Endothelial cell of umbilical vein (primary cell): ENCODE measurements around the gene ELP6. TPM values are rescaled to one million over a fixed set of nuclear protein-coding genes. Genes with fewer than 3 reads are reported as not detected.

ENCODE experiments used
- BruUV-seq: library from RNA; stranded (reverse); fragments of 400-500 nt; replicated peaks from 2 replicates; lab custom pipeline; 2021; lab: Mats Ljungman, UMichigan
- CTCF ChIA-PET: fragments of 300-600, 350-600 bp; sonication (Branson Sonifier 250); formaldehyde crosslinking; loops from one replicate; lab custom pipeline; 2021; ENCODE audit warnings: antibody characterized with exemption, inconsistent platforms; lab: Charles Lee
- POLR2A ChIA-PET: fragments of 300-600, 350-600 bp; sonication (Branson Sonifier 250); formaldehyde crosslinking; loops from one replicate; lab custom pipeline; 2021; ENCODE audit warnings: antibody characterized with exemption, inconsistent platforms; lab: Charles Lee
- DNase-seq: peaks from one replicate; pipeline ENCODE4 v3.0.0-alpha.2; 2011; ENCODE audit warnings: low read depth, low spot score
- FAIRE-seq: peaks from 2 replicates; lab custom pipeline; 2011; peaks lifted over from hg19 to GRCh38; lab: Jason Lieb, UNC
- H2AFZ ChIP-seq: 2 replicates; pipeline ENCODE4 v1.6.0; 2012; ENCODE audit warnings: low read depth, low read length, control low read depth, inconsistent platforms
- H3K27ac ChIP-seq: 2 replicates; pipeline ENCODE4 v1.5.1; 2011; ENCODE audit warnings: low read depth, mild to moderate bottlenecking, control low read depth, low read length, moderate library complexity; ENCODE audit not compliant: insufficient read depth
- H3K27me3 ChIP-seq, 2 experiments: 2 replicates each; pipeline versions ENCODE4 v1.6.0 to v1.6.1; 2011; ENCODE audit warnings: low read length in 2 of 2, mixed read lengths in 1 of 2; ENCODE audit not compliant: control insufficient read depth in 2 of 2, insufficient read depth in 2 of 2
- H3K36me3 ChIP-seq, 2 experiments: 2 replicates in 1 of 2; 3 replicates in 1 of 2; pipeline ENCODE4 v1.5.1; 2011; ENCODE audit warnings: low read length in 2 of 2, mild to moderate bottlenecking in 1 of 2, moderate library complexity in 1 of 2; ENCODE audit not compliant: control insufficient read depth in 2 of 2, insufficient read depth in 2 of 2; ENCODE audit errors: extremely low read depth in 1 of 2
- H3K4me1 ChIP-seq: 3 replicates; pipeline ENCODE4 v1.5.1; 2011; ENCODE audit warnings: mild to moderate bottlenecking, low read length; ENCODE audit not compliant: control insufficient read depth, insufficient read depth; ENCODE audit errors: extremely low read depth
- H3K4me2 ChIP-seq: 2 replicates; pipeline ENCODE4 v1.6.1; 2011; ENCODE audit warnings: low read length, control low read depth, mixed read lengths; ENCODE audit not compliant: insufficient read depth
- H3K4me3 ChIP-seq, 3 experiments: fragments of 200-600 bp in 1 of 3; sonication (generic), shearing (Covaris generic) in 1 of 3; replicated peaks in 1 of 3; 2 replicates each; pipeline ENCODE4 v1.5.1; 2011 to 2016; ENCODE audit warnings: control low read depth in 3 of 3, low read length in 3 of 3, mild to moderate bottlenecking in 2 of 3, inconsistent platforms in 1 of 3, low read depth in 1 of 3, moderate library complexity in 1 of 3; ENCODE audit not compliant: insufficient read depth in 1 of 3
- H3K79me2 ChIP-seq: 2 replicates; pipeline ENCODE4 v1.6.0; 2012; ENCODE audit warnings: low read length, inconsistent platforms; ENCODE audit not compliant: control insufficient read depth, insufficient read depth
- H3K9ac ChIP-seq: replicated peaks from 2 replicates; pipeline ENCODE3; 2011; ENCODE audit warnings: low read length, control low read depth; ENCODE audit not compliant: insufficient read depth; ENCODE audit errors: extremely low read depth
- H3K9me1 ChIP-seq: replicated peaks from 3 replicates; pipeline ENCODE4 v1.6.0; 2011; ENCODE audit warnings: mild to moderate bottlenecking, low read length; ENCODE audit not compliant: control insufficient read depth, insufficient read depth; ENCODE audit errors: extremely low read depth
- H3K9me3 ChIP-seq: replicated peaks from 2 replicates; pipeline ENCODE4 v1.5.1; 2012; ENCODE audit warnings: low read length, inconsistent platforms; ENCODE audit not compliant: control insufficient read depth, insufficient read depth
- H4K20me1 ChIP-seq: replicated peaks from 2 replicates; pipeline ENCODE3; 2011; ENCODE audit warnings: mild to moderate bottlenecking, low read length; ENCODE audit not compliant: control insufficient read depth, insufficient read depth; ENCODE audit errors: extremely low read depth
- EZH2 ChIP-seq: IDR thresholded peaks from 2 replicates; pipeline ENCODE4 v1.6.1; 2012; ENCODE audit warnings: borderline replicate concordance, low read depth, mild to moderate bottlenecking, moderate library complexity, low read length, inconsistent platforms; ENCODE audit not compliant: severe bottlenecking
- FOS ChIP-seq: IDR thresholded peaks from 2 replicates; pipeline ENCODE4 v1.6.1; 2011; ENCODE audit warnings: mild to moderate bottlenecking, low read length, moderate library complexity, borderline replicate concordance; ENCODE audit not compliant: insufficient read depth
- GATA2 ChIP-seq: IDR thresholded peaks from 2 replicates; pipeline ENCODE4 v1.7.0; 2011; ENCODE audit warnings: low read depth, mild to moderate bottlenecking, moderate library complexity, mixed read lengths, low read length; ENCODE audit not compliant: insufficient read length, insufficient read depth
- JUN ChIP-seq: IDR thresholded peaks from 2 replicates; pipeline ENCODE4 v1.6.1; 2011; ENCODE audit warnings: borderline replicate concordance, low read depth; ENCODE audit not compliant: insufficient read length, insufficient read depth
- MYC ChIP-seq: IDR thresholded peaks from one replicate; pipeline ENCODE4 v1.6.1; 2011; ENCODE audit warnings: mild to moderate bottlenecking, low read depth, low read length
- POLR2A ChIP-seq: IDR thresholded peaks from 2 replicates; pipeline ENCODE4 v1.6.1; 2012; ENCODE audit warnings: low read depth, mild to moderate bottlenecking, control low read depth, low read length
- POLR2AphosphoS5 ChIP-seq: IDR thresholded peaks from 2 replicates; pipeline ENCODE4 v1.6.1; 2012; ENCODE audit warnings: low read depth, mild to moderate bottlenecking, control low read depth, low read length, moderate library complexity; ENCODE audit not compliant: insufficient read depth
- dilution Hi-C: fragments of 300-500 bp; cut with MboI; formaldehyde crosslinking; loops from one replicate; pipeline ENCODE4 v1.15.0; 2019; ENCODE audit warnings: low sequenced_read_pairs; ENCODE audit not compliant: extremely low pct_ligation_motif_present
- intact Hi-C: fragments of 100-400 bp; cut with micrococcal nuclease; formaldehyde crosslinking; loops from one replicate; pipeline ENCODE4 v1.10.0; 2022
- polyA plus RNA-seq, 4 experiments: library from polyadenylated mRNA; depleted of rRNA in 3 of 4; stranded (reverse) in 3 of 4; unstranded in 1 of 4; fragments of >200 nt; gene quantifications; 2 replicates each; pipeline versions ENCODE4 v1.2.1 to v1.2.3, GENCODE V29; 2011 to 2012; ENCODE audit warnings: missing spikeins in 1 of 4
- total RNA-seq: library from RNA; stranded (reverse); gene quantifications from 2 replicates; pipeline ENCODE4 v1.2.3, GENCODE V29; 2021
- TF ChIP-seq, protein P1 (sequence below): IDR thresholded peaks from 2 replicates; pipeline ENCODE4 v1.6.1; 2011; ENCODE audit not compliant: insufficient read depth, insufficient read length
- TF ChIP-seq, protein P2 (sequence below), 2 donors: IDR thresholded peaks; 1 replicate in 1 of 2; 2 replicates in 1 of 2; pipeline ENCODE4 v1.5.1; 2011; ENCODE audit warnings: low read length in 2 of 2, mild to moderate bottlenecking in 2 of 2, moderate library complexity in 2 of 2, control low read depth in 1 of 2, inconsistent platforms in 1 of 2, low read depth in 1 of 2; ENCODE audit not compliant: insufficient read depth in 1 of 2; ENCODE audit errors: extremely low read depth in 1 of 2

ELP6 gene
- total and polyA plus RNA-seq, 2 donors (not counting 3 experiments of a cell fraction or from before 2014, with no cell fraction given): 48.1 to 91.0 TPM

DNA sequence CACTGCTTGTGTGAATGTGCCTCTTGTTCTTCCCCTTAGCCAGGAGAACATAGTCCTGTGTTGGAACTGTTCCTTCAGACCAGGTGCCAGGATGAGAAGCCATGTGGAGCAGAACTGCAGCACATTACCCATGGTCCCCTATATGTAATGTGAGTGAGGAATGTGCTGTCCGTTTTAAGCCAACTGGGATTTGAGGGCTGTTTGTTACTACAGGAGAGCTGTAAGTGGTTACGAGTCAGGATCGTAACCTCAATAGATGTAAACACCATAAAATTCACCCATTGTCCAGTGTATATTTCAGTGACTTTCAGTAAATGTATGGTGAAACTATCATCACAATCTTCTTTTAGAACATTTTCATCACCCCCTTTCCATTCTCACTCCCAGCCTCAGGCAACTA, 27.7 kb downstream of the ELP6 start:
- Histone ChIP-seq H2AFZ (no peak overlapping the region), H3K9ac (no peak overlapping the region), H3K4me1 (no peaks in the 10 kb centered on the region), H3K4me2 (no peak overlapping the region), H3K9me1 (no peaks in the 10 kb centered on the region), H3K36me3 (no peaks in the 10 kb centered on the region), H3K9me3 (no peaks in the 10 kb centered on the region), H3K4me3 (no peak overlapping the region), H3K79me2 (no peaks in the 10 kb centered on the region), H3K27me3 (no peaks in the 10 kb centered on the region), H4K20me1 (no peaks in the 10 kb centered on the region), H3K27ac (no peak overlapping the region)
- FAIRE-seq (no peak), DNase-seq (no peak)
- intact Hi-C loops: no loop called here
- ChIA-PET POLR2A (no interaction called here), CTCF (interaction anchor here (0.9 to 1.5 kb wide), 2 partner anchors 9 to 11 kb away, joined by 4 read pairs; partner anchors contain the start of gene SCAP)
- dilution Hi-C loops: no loop called here
- BruUV-seq: no TSS peak
- TF ChIP-seq POLR2A (no peak), EZH2 (no peak), MYC (no peak), GATA2 (no peak), FOS (no peak), POLR2AphosphoS5 (no peak), JUN (no peak)
- TF ChIP-seq, protein P1, sequence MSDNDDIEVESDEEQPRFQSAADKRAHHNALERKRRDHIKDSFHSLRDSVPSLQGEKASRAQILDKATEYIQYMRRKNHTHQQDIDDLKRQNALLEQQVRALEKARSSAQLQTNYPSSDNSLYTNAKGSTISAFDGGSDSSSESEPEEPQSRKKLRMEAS: no peak
- TF ChIP-seq, protein P2, sequence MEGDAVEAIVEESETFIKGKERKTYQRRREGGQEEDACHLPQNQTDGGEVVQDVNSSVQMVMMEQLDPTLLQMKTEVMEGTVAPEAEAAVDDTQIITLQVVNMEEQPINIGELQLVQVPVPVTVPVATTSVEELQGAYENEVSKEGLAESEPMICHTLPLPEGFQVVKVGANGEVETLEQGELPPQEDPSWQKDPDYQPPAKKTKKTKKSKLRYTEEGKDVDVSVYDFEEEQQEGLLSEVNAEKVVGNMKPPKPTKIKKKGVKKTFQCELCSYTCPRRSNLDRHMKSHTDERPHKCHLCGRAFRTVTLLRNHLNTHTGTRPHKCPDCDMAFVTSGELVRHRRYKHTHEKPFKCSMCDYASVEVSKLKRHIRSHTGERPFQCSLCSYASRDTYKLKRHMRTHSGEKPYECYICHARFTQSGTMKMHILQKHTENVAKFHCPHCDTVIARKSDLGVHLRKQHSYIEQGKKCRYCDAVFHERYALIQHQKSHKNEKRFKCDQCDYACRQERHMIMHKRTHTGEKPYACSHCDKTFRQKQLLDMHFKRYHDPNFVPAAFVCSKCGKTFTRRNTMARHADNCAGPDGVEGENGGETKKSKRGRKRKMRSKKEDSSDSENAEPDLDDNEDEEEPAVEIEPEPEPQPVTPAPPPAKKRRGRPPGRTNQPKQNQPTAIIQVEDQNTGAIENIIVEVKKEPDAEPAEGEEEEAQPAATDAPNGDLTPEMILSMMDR (IDR thresholded peaks at IDR 0.05; ENCODE audit: extremely low read depth in 1 of 2, insufficient read depth in 1 of 2, low read depth in 1 of 2, low read length in 2 of 2): no peak
